Activated B cell treated with CpG ODN at 0.5 μM for 24 hours (primary cell): Measurements from ENCODE around the gene SERPINB8. TPM values are rescaled to one million over a fixed set of nuclear protein-coding genes. Genes with fewer than 3 reads are reported as not detected.
"Not testable (repeated sequence)": the region's sequence is repeated elsewhere in the genome, so short reads cannot be mapped to it uniquely, and the experiment has no call there.

Experiments used
- ATAC-seq: fragments of 200-7000 bp; cut with Tn5 transposase; one replicate; pipeline ENCODE4 v1.10.0; 2021; ENCODE audit warnings: low read depth, mild to moderate bottlenecking, moderate library complexity
- CTCF ChIA-PET: fragments of 350-600 bp; sonication (Branson Sonifier 250); formaldehyde crosslinking; loops from one replicate; lab custom pipeline; 2021; ENCODE audit warnings: antibody characterized with exemption; lab: Charles Lee
- POLR2A ChIA-PET: fragments of 350-600 bp; sonication (Branson Sonifier 250); formaldehyde crosslinking; loops from one replicate; lab custom pipeline; 2021; ENCODE audit warnings: antibody characterized with exemption; lab: Charles Lee
- DNase-seq: peaks from one replicate; pipeline ENCODE4 v3.0.0; 2022
- H3K27ac Mint-ChIP-seq: one replicate; pipeline ENCODE4 v1.8.0; 2020; ENCODE audit warnings: mixed read lengths
- H3K27me3 Mint-ChIP-seq: one replicate; pipeline ENCODE4 v1.8.0; 2021; ENCODE audit warnings: mixed read lengths
- H3K36me3 Mint-ChIP-seq: one replicate; pipeline ENCODE4 v1.8.0; 2021; ENCODE audit warnings: low read depth, mixed read lengths
- H3K4me1 Mint-ChIP-seq: one replicate; pipeline ENCODE4 v1.8.0; 2021; ENCODE audit warnings: mixed read lengths
- H3K4me3 Mint-ChIP-seq: one replicate; pipeline ENCODE4 v1.8.0; 2020; ENCODE audit warnings: mild to moderate bottlenecking, mixed read lengths
- H3K9me3 Mint-ChIP-seq: one replicate; pipeline ENCODE4 v1.8.0; 2020; ENCODE audit warnings: mixed read lengths
- intact Hi-C: fragments of 100-400 bp; cut with micrococcal nuclease; formaldehyde crosslinking; loops from one replicate; pipeline ENCODE4 v1.15.1; 2024
- total RNA-seq: library from RNA; stranded (reverse); gene quantifications from 2 replicates; pipeline ENCODE4 v1.2.3, GENCODE V29; 2022
- TF ChIP-seq, protein P1 (sequence below): fragments of 200-600 bp; IDR thresholded peaks from one replicate; pipeline ENCODE4 v1.8.0; 2022; ENCODE audit warnings: antibody characterized with exemption, mild to moderate bottlenecking

SERPINB8 gene
- total RNA-seq, 1 donor from 2014 or later: 29.5 TPM

DNA sequence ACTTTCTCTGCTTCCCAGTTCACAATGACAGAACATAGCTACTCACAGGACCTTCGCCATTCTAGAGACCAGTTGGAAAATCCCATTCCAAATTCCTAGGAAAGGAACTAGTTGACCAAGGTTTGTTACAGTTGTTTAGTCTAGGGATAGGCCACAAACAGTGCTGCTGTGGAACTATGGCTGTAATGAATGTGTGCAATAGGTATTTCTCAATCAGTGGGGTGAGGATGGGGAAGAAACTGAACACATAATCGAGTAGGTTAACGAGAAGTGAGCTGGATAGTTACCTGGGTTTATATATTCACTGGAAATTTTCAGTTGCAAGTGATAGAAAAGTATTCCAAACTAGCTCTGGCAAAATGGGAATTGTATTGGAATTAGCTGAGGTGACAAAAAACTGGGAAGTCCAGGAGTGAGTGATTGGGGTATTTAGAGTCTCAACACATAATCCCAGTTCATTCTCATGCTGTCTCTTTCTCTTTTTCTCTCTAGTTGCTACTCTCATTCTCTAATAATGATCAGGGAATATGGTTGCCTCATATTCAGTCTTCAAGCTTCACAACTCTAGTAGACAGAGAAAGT, 39.0 kb upstream of the SERPINB8 start:
- POLR2A ChIA-PET: no interaction called here

DNA sequence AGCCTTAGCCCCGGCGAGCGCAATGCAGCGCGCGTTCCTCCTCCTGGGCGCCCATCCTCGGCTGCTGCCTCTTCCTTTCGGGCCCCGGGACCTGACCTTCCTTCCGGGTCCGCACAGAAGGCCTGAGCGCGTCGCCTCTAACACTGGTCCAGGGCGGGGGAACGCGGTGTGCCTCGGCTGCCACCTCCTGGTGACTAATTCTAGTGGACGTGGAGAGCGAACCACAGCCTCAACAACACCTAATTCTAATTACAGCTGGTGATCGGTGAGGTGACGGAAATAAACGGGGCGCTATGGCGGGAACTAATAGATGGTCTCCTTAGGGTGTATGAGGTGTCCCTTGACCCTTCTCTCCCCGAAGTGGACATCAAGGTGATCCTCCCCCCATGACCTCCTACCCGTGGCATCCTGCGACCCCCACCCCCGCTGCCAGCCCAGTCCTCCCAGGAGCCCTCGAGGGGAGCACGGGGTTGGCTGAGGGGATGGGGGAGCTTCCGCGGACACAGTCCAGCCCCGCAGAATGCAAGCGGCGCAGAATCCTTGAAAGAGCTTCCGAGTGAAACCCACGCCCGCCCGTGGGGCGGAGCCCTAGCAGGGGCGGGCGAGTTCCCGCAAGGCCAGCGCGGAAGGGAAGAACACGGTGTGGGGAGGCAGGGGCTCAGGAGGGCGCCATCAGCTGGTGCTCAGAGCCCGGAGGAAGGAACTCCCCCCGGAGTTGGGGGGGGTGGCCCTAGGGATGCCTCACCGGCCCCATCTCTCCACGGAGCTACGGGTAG, 33.5 kb upstream of the SERPINB8 start:
- TF ChIP-seq, protein P1, sequence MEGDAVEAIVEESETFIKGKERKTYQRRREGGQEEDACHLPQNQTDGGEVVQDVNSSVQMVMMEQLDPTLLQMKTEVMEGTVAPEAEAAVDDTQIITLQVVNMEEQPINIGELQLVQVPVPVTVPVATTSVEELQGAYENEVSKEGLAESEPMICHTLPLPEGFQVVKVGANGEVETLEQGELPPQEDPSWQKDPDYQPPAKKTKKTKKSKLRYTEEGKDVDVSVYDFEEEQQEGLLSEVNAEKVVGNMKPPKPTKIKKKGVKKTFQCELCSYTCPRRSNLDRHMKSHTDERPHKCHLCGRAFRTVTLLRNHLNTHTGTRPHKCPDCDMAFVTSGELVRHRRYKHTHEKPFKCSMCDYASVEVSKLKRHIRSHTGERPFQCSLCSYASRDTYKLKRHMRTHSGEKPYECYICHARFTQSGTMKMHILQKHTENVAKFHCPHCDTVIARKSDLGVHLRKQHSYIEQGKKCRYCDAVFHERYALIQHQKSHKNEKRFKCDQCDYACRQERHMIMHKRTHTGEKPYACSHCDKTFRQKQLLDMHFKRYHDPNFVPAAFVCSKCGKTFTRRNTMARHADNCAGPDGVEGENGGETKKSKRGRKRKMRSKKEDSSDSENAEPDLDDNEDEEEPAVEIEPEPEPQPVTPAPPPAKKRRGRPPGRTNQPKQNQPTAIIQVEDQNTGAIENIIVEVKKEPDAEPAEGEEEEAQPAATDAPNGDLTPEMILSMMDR: no peak
- H3K4me3 Mint-ChIP-seq: no peak overlapping the region
- CTCF ChIA-PET: interaction anchor here (0.6 to 4.0 kb wide), 13 partner anchors 11 to 430 kb away, joined by 3 to 48 read pairs (median 4); no protein-coding TSS in a partner anchor
- intact Hi-C loops: loop anchor here (1.0 to 2.0 kb wide), 6 partner anchors 13 to 418 kb away; partner anchors contain the start of genes HMSD and SERPINB8
- POLR2A ChIA-PET: interaction anchor here (1.9 kb wide), 1 partner anchor 34 kb away, joined by 6 read pairs; the partner anchor contains the start of gene SERPINB8
- H3K36me3 Mint-ChIP-seq: no peaks in the 10 kb centered on the region
- no peak overlapping the region for H3K27ac Mint-ChIP-seq
- peaks cover 8% of the 10 kb centered on the region for H3K27me3 Mint-ChIP-seq
- ATAC-seq (peak; percentile 94), DNase-seq (peak; percentile 35)
- no peaks in the 10 kb centered on the region for H3K9me3 Mint-ChIP-seq
- peaks cover 3% of the 10 kb centered on the region for H3K4me1 Mint-ChIP-seq

More for the DNA sequence above, 39.0 kb upstream of the SERPINB8 start:
- CTCF ChIA-PET: interaction anchor here (1.2 kb wide), 1 partner anchor 9 kb away, joined by 3 read pairs; no protein-coding TSS in a partner anchor
- intact Hi-C loops: no loop called here
- Mint-ChIP-seq H3K27ac (no peak overlapping the region), H3K36me3 (no peaks in the 10 kb centered on the region), H3K4me3 (no peak overlapping the region), H3K27me3 (peaks cover 14% of the 10 kb centered on the region), H3K4me1 (no peaks in the 10 kb centered on the region), H3K9me3 (no peaks in the 10 kb centered on the region)
- ATAC-seq (no peak), DNase-seq (no peak)
- TF ChIP-seq, protein P1: no peak

DNA sequence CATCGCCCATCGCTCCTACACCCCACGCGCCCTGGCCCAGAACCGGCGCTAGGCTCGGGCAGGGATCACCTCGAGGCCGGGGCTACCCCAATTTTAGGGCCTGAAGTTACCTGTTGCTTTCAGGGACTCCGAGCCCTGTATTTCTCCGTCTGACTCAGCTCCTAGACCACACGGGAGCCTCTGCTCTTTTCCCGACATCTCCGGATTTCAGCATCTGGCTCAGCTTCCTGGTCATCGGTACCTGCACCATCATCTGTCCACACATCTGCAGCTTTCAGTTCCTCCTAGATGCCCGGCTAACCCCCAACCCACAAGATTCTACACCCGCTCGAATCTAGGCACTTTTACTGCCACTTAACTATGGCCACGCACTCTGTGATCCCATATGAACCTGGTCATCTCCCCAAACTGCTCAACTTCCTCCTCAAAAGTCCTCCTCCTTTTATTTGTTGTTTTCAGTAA, 32.9 kb upstream of the SERPINB8 start:
- DNase-seq: no peak
- Mint-ChIP-seq H3K4me1 (peaks cover 3% of the 10 kb centered on the region), H3K4me3 (no peak overlapping the region), H3K27ac (no peak overlapping the region), H3K27me3 (peaks cover 11% of the 10 kb centered on the region), H3K9me3 (no peaks in the 10 kb centered on the region), H3K36me3 (no peaks in the 10 kb centered on the region)
- intact Hi-C loops: loop anchor here (1.0 to 2.0 kb wide), 6 partner anchors 12 to 419 kb away; partner anchors contain the start of genes HMSD and SERPINB8
- POLR2A ChIA-PET: no interaction called here
- ATAC-seq: no peak
- TF ChIP-seq, protein P1: no peak
- CTCF ChIA-PET: interaction anchor here (0.6 to 4.0 kb wide), 7 partner anchors 10 to 419 kb away, joined by 3 to 48 read pairs (median 4); no protein-coding TSS in a partner anchor

DNA sequence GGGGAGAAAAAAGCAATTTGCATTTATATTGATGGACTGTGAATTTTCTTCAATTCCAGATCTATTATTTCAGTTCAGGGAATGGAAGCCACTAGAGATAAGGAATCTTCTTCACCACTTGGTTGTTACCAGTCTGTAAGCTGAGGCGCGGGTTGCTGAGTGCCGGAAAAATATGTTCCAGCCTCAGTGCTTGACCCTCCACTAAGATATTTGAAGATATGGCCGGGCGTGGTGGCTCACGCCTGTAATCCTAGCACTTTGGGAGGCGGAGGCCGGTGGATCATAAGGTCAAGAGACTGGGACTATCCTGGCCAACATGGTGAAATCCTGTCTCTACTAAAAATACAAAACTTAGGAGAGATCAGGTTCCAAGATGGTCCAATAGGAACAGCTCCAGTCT, 29.9 kb upstream of the SERPINB8 start:
- intact Hi-C loops: no loop called here
- Mint-ChIP-seq H3K27ac (no peak overlapping the region), H3K36me3 (no peaks in the 10 kb centered on the region), H3K4me3 (no peak overlapping the region), H3K27me3 (peaks cover 28% of the 10 kb centered on the region), H3K9me3 (no peaks in the 10 kb centered on the region), H3K4me1 (peaks cover 3% of the 10 kb centered on the region)
- TF ChIP-seq, protein P1: no peak
- DNase-seq (no peak), ATAC-seq (no peak)
- ChIA-PET CTCF (interaction anchor here (1.2 kb wide), 1 partner anchor 10 kb away, joined by 3 read pairs; no protein-coding TSS in a partner anchor), POLR2A (no interaction called here)

DNA sequence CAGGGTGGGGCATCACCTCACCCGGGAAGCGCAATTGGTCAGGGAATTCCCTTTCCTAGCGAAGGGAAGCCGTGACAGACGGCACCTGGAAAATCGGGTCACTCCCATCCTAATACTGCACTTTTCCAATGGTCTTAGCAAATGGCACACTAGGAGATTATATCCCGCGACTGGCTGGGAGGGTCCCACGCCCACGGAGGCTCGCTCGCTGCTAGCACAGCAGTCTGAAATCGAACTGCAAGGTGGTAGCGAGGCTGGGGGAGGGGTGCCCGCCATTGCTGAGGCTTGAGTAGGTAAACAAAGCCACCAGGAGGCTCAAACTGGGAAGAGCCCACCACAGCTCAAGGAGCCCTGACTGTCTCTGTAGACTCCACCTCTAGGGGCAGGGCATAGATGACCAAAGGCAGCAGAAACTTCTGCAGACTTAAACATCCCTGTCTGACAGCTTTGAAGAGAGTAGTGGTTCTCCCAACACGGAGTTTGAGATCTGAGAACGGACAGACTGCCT, 29.3 kb upstream of the SERPINB8 start:
- CTCF ChIA-PET: interaction anchor here (1.2 kb wide), 1 partner anchor 10 kb away, joined by 3 read pairs; no protein-coding TSS in a partner anchor
- not testable (repeated sequence) for H3K4me1 Mint-ChIP-seq

More for the DNA sequence above, 29.3 kb upstream of the SERPINB8 start:
- H3K27ac Mint-ChIP-seq, DNase-seq, H3K9me3 Mint-ChIP-seq, POLR2A ChIA-PET, H3K4me3 Mint-ChIP-seq, intact Hi-C loops, ATAC-seq, H3K36me3 Mint-ChIP-seq: not testable (repeated sequence)
- H3K27me3 Mint-ChIP-seq: peaks cover 28% of the 10 kb centered on the region
